ENCODE results near the gene CFAP99. TPM values are rescaled to one million over a fixed set of nuclear protein-coding genes. Genes with fewer than 3 reads are reported as not detected.

CFAP99 gene
- total and polyA plus RNA-seq, 2 of the 4 experiments (the other 2 are of a cell fraction), result not detected

- no peak overlapping the region for H4K5ac ChIP-seq (ENCODE audit: low read depth, low read length)
- H3K27me3 ChIP-seq (ENCODE audit: control insufficient read depth, insufficient read depth, low read length), result peaks cover 7% of the 10 kb centered on the region; the same call in 1 of the 2 replicates
- H3K4me2 ChIP-seq (ENCODE audit: low read depth, low read length), result no peak overlapping the region
- no peak overlapping the region for H2AK9ac ChIP-seq (replicated peaks; ENCODE audit: low read depth, low read length, poor library complexity)
- in situ Hi-C loops (cut with MboI; ENCODE audit: low sequenced_read_pairs) (no loop called here), dilution Hi-C loops (cut with HindIII; ENCODE audit: low sequenced_read_pairs, unreplicated experiment) (no loop called here), intact Hi-C loops (cut with micrococcal nuclease) (no loop called here)
- ChIA-PET CTCF (no interaction called here), POLR2A (ENCODE audit: unreplicated experiment) (no interaction called here)
- no peak overlapping the region for H2BK5ac ChIP-seq (ENCODE audit: low read depth, low read length, poor library complexity, severe bottlenecking)
- H3K23ac ChIP-seq (ENCODE audit: low read depth, low read length), result no peak overlapping the region
- H3K9me1 ChIP-seq (ENCODE audit: insufficient read depth, low read length), result peaks cover 12% of the 10 kb centered on the region
- H3K27ac ChIP-seq (ENCODE audit: insufficient read depth, low read length), result no peak overlapping the region
- no peak overlapping the region for H3K18ac ChIP-seq (ENCODE audit: low read depth, low read length)
- H2AK5ac ChIP-seq (ENCODE audit: low read depth, low read length), result no peak overlapping the region
- no peaks in the 10 kb centered on the region for H3K9me3 ChIP-seq (ENCODE audit: control insufficient read depth, insufficient read depth, low read length)
- H4K91ac ChIP-seq (ENCODE audit: insufficient read depth, low read depth, low read length), result no peak overlapping the region
- H2AFZ ChIP-seq (replicated peaks; ENCODE audit: low read length, poor library complexity), result no peak overlapping the region
- TF ChIP-seq MXI1 (IDR thresholded peaks at IDR 0.05; ENCODE audit: borderline replicate concordance, low read depth, low read length) (no peak), SMC3 (IDR thresholded peaks at IDR 0.05; ENCODE audit: low read depth, low read length) (no peak), NFE2L2 (IDR thresholded peaks at IDR 0.05; ENCODE audit: low read depth, low read length) (no peak), BHLHE40 (IDR thresholded peaks at IDR 0.05; ENCODE audit: low read depth, low read length) (no peak), CHD1 (IDR thresholded peaks at IDR 0.05; ENCODE audit: low read depth, low read length) (no peak), MAFK (IDR thresholded peaks at IDR 0.05; ENCODE audit: low read depth, low read length) (no peak), CTCF (conservative IDR thresholded peaks at IDR 0.05; ENCODE audit: low read depth, low read length) (no peak), RFX5 (IDR thresholded peaks at IDR 0.05; ENCODE audit: low read depth, low read length) (no peak), CEBPB (IDR thresholded peaks at IDR 0.05; ENCODE audit: low read depth, low read length) (no peak), MAZ (IDR thresholded peaks at IDR 0.05; ENCODE audit: borderline replicate concordance, low read depth, low read length) (no peak)
- H3K79me1 ChIP-seq (ENCODE audit: low read depth in 1 of 2, low read length in 2 of 2), result peaks cover 0 to 3% of the 10 kb centered on the region in 2 experiments; a peak in 1 of 4 replicates
- ATAC-seq (ENCODE audit: low read depth) (no peak), DNase-seq (no peak)
- WGBS, 2 experiments (ENCODE audit: extremely low coverage in 2 of 2, insufficient read length in 1 of 2), result 86% methylated on average over 7 of the region's 10 CpGs; no CpG with 5 or more reads in 1 of the 2 experiments
- H3K36me3 ChIP-seq (ENCODE audit: control insufficient read depth, insufficient read depth, low read length), result no peaks in the 10 kb centered on the region
- no peak overlapping the region for H3K14ac ChIP-seq (replicated peaks; ENCODE audit: low read depth, low read length)
- H4K8ac ChIP-seq (ENCODE audit: low read depth in 2 of 2, low read length in 2 of 2), result no peak overlapping the region
- H3K9ac ChIP-seq (ENCODE audit: low read depth, low read length), result no peak overlapping the region
- H4K20me1 ChIP-seq (ENCODE audit: insufficient read depth, low read length), result no peaks in the 10 kb centered on the region
- no peak overlapping the region for H3K56ac ChIP-seq (ENCODE audit: extremely low read depth, insufficient read depth, low read length)
- H2BK120ac ChIP-seq (ENCODE audit: low read depth, low read length), result no peak overlapping the region
- BruUV-seq (replicated peaks), result no TSS peak
- no peak overlapping the region for H3K4me3 ChIP-seq (ENCODE audit: insufficient read depth, low read depth, low read length)
- H2BK15ac ChIP-seq (ENCODE audit: low read depth, low read length), result no peak overlapping the region
- H3K4me1 ChIP-seq (ENCODE audit: control insufficient read depth, insufficient read depth, low read length), result peaks cover 13% of the 10 kb centered on the region
- H2BK20ac ChIP-seq (ENCODE audit: low read depth, low read length), result no peak overlapping the region
- H3K4ac ChIP-seq (ENCODE audit: low read depth, low read length), result no peak overlapping the region
These were observed 9.8 kb upstream of the CFAP99 start for GRCh38 chr4:2408976-2409375.

Measured in IMR-90 (cell line).